NOMO-1 treated with dmso at 0.1 percent for 144 hours (cell line): Measurements from ENCODE around the gene ANKS1A.
"Not testable (repeated sequence)": the region's sequence is repeated elsewhere in the genome, so short reads cannot be mapped to it uniquely, and the experiment has no call there.

Source experiments
- DNase-seq: peaks from one replicate; lab custom pipeline; 2025; ENCODE audit not compliant: unreplicated experiment; lab: John Stamatoyannopoulos, UW

Gene ANKS1A

DNA sequence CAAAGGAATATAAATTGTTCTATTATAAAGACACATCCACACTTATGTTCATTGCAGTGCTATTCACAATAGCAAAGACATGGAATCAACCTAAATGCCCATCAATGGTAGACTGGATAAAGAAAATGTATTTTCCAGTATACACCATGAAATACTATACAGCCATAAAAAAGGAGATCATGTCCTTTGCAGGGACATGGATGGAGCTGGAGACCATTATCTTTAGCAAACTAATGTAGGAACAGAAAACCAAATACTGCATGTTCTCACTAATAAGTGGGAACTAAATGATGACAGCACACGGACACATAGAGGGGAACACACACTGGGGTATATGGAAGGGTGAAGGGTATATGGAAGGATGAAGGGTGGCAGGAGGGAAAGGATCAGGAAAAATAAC lies 5.0 kb upstream of the ANKS1A start:
- not testable (repeated sequence) for DNase-seq

DNA sequence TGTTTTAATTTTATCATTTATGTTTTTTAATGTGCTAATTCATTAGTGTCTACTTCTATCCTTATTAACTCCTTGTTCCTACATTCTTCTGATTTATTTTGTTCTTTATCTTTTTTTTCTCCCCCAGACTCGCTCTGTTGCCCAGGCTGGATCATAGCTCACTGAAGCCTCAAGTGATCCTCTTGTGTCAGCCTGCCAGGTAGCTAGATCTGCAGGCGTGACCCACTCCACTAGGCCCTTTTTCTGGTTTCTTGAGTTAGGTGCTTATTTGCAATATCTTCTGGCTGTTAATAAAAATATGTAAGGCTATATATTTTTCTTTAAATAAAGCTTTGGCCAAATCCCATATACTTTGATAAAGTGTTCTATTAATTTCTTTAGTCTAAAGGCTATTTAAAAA lies 4.1 kb upstream of the ANKS1A start:
- DNase-seq = no peak

DNA sequence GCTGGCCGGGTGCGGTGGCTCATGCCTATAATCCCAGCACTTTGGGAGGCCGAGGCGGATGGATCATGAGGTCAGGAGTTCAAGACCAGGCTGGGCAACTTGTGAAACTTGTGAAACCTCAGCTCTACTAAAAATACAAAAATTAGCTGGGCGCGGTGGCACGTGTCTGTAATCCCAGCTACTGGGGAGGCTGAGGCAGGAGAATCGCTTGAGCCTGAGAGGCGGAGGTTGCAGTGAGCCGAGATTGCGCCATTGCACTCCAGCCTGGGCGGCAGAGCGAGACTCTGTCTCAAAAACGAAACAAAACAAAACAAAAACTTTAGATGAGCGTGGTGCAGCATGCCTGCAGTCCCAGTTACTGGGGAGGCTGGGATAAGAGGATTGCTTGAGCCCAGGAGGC lies 3.2 kb upstream of the ANKS1A start:
- DNase-seq = not testable (repeated sequence)

DNA sequence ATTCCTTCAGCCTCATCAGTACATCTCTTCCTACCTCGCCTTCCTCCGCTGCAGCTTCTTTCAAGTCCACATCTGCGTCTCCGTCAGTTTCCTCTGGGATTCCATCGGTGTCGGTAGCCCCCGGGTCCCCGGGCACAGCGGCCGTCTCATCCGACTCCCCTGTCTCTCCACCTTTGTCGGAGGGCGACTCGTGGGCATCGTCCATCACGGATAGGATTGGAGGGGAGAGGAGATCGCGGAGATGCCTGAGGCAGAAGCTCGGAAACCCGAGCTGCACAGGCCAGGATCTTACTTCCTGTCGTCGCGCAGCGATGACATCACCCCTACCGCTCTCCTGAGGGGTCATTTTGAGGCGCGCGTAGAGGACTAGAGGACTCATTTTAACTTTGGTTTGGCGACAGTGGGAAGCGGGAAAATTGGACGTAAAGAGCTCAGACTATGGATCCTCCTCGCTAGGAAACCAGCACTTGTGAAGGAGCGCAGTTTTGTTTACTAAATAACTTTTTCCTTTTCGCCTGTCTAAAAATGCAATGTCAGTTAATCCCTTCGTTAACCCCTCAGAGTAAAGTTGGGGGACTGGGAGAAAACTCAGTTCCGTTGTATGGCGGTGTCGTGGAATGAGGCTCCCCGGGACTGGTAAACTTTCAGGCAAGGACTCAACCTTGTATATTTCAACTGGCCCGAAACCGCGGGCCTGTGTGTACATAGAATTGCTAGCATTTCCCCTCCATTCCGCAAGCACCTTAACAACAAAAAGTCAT lies 1.1 kb upstream of the ANKS1A start, which contains the start of gene TAF11:
TSS of gene TAF11 (minus strand) at position 290 of the 761 bp plus-strand sequence. CDS start at position 205, 85 bp downstream.
- DNase-seq = peak; percentile 84

DNA sequence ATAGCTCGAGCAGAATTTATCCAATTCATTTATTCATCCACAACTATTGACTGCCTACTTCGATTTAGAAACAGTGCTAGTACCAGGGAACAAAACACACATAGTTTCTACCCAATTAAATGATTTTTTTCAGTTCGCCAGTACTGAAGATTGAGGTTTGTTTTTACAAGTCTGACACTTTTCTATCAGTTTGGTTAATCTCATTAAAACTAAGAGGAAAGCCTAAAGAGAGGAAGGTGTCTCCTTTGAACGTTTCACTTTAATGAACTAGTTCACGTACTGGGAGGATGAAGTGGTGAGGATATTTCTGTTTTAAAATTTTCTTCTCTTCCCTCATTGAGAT lies 570 bp upstream of the ANKS1A start:
- DNase-seq = no peak

DNA sequence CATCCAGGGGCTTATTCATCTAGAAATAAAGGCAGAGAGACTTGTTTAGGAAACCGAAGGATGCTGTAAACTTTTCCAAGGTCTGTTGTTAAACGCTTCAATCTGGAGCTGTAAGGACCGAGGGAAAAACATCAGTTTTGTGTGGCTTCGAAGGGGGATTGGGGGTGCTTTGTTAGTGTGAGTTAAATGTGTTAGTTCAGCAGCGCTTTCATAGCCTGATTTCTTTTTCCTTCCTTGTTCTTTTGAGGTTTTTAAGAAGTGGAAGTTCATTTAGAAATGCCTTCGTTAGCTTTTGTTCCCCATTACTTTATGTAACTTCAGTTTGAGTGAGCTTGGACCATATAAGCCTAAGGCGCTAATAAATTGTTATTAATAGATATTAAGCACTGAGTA lies 1.5 kb downstream of the ANKS1A start:
- peak; percentile 14 for DNase-seq

DNA sequence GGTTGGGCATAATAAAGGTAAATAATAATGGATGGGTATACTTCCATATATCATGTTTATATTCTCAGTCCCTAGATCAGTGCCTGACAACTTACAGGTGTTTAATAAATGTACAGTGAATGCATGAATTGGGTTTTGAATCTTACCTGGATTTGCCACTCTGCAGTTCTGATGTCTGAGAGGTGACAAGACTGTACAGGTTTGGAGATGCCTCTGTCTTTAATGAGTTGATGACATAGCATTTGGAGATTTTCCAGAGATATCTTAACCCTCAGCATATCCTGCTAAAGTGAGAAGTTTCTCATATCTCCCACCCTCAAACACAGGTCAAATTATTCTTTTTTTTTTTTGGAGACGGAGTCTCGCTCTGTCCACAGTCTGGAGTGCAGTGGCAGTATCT lies 2.2 kb downstream of the ANKS1A start:
- DNase-seq = no peak

DNA sequence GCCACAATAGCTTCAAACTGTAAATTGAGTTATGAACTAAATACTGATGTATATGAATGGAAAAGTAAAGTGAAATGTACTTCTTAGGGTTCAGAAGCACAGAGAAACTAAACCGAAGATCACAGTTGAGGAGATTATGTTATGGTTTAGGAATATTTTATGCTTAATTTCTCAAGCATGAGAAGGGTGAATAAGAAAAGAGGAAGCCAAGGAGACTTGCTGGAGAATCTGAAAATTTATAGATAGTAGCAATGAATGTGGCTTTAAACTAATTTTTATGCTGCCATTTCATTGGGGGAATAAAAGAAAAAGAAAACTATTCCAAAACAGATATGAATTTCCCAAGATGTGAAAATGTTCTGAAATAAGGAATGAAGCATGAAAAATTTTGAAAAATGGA lies 5.6 kb downstream of the ANKS1A start:
- DNase-seq = no peak

DNA sequence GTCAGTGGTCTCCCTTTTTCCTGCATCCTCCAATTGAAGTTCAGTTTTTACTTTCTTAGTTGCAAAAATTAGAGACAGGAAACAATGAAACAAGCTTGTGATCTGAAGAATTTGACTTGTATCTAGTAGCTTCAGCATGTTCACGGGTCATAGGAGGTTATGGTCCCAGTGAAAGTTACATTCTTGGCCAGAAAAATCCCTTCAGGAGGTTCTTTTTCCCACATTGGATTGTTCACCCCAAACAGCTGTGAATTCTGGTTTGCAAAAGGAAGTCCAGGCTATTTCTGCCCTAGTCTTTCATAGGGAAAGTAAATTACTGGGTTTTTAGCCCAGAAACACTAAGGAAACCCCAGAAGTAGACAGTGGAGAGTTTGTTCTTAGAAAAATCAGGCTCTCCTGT lies 8.1 kb downstream of the ANKS1A start:
- DNase-seq = no peak

DNA sequence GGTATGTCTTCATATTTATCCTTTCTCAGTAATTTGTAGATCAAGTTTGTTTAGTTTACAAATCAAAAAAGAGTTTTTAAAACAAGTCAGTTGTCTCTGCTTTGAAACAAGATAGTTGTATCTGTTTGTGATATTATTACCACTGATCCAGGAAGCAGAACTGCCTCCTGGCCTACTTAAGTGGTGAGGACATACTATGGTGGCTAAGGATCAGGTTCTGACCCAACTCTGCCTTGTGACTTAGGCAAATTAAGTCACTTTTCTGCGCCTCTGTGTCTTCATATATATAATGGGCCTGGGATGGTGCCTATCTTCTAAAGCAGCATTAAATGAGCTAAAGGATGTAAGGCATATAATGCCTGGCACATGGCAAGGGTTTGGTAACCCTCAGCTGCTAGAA lies 8.7 kb downstream of the ANKS1A start:
- DNase-seq = no peak

DNA sequence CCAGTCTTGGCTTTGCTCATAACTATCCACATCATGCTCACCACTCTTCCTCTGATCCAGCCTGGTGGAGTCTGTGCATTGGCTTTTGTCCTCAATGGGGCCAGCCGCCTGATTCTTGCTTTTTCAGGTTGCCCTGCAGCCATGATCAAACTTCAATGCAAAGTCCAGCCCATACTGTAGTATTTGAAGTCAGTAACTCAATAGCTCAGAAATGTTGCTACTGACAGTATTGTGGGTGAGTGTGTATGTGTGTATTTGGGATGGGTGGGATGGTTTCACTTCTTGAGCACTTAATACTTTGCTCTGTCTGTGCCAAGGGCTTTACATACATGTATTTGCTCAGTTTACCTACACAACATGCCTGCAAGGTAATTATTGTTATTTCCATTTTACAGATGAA lies 10.7 kb downstream of the ANKS1A start:
- DNase-seq = not testable (repeated sequence)

DNA sequence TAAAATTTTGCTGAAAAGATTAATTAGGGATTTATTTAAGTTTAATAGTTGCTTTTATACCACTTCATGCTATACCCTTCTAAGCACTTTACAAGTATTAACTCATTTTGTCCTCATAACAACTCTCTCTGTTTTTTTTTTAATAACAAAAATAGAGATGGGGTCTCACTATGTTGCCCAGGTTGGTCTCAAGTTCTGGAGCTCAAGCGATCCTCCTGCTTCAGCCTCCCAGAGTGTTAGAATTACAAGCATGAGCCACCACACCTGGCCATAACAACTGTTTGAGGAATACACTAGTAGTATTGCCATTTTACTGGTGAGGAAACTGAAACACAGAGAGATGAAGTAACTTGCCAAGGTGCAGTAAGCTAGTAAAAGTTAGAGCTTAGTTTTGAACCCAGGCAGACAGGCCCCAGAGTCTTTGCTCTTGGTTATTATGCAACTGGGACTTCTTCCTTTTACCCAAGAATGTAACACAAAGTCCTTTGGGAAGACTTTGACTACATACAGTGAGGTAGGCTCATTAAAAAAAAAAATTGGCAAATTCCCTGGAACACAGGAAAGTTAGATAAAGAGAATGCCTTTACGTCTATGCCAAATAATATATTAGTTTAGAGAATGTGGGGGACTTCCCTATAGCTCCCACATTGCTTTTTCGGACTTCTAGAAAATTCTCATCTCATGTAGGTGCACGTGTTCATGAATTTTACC lies 11.4 kb downstream of the ANKS1A start:
- no peak for DNase-seq

DNA sequence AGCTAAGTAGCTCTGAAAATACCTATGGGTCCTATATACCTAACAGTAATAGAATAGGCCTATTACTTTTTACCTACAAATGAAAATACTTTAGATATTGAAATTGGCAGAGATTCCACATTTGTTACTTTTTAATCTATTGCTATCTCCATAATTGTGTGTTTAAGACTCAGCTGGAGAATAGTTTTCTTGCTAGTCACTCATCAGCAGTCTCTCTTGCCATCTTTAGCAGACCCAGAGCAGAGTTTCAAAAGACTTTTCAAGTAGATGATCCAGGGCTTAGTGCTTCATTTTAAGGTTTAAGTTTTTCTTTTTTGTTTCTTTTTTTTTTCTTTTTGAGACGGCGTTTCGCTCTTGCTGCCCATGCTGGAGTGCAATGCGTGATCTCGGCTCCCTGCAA lies 12.9 kb downstream of the ANKS1A start:
- DNase-seq = no peak

DNA sequence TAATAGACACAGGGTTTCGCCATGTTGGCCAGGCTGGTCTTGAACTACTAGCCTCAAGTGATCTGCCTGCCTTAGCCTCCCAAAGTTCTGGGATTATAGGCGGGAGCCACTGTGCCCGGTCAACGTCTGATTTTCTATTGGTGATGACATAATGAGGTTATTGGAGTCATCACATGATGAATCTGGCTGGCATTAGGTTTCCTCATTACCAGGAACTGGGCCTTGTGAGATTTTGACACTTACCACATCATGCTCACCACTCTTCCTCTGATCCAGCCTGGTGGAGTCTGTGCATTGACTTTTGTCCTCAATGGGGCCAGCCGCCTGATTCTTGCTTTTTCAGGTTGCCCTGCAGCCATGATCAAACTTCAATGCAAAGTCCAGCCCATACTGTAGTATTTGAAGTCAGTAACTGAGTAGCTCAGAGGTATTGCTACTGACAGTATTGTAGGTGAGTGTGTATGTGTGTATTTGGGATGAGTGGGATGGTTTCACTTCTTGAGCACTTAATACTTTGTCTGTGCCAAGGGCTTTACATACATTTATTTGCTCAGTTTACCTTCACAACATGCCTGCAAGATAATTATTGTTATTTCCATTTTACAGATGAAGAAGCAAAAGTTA lies 16.0 kb downstream of the ANKS1A start:
- DNase-seq = no peak

DNA sequence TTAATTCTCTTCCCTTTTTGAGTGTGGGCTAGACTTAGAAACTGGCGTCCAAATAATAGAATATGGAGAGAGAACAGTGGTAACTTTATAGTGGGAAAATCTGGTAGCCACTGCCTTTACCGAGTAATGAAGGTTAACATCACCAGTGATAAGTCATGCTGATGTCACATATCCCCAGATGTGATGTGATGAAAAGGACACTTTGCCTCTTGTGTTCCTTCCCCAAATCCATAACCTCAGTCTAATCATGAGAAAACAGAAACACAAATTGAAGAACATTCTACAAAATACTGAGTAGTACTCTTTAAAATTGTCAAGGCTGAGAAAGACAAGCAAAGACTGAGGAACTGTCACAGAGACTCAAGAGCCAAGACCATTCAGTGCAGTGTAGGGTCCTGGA lies 17.8 kb downstream of the ANKS1A start:
- DNase-seq = no peak

DNA sequence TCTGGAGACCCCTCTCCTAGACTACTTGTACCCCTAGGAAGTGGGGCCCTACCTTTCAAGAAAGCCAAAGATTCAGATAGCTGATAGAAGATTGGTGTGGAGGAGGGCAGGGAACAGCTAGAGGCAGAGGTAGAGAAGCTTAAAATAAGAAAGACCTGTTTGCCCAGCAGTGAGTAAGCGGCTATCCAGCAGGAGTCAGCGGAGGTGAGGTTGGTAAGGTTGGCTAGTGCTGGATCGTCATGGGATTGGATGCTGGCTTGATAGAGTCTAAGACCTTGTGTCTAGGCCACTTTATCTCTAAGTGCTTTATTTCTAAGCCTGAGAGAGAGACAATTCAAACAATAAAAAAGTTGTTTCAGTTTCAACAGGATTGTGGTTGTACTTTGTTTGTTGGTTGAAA lies 19.1 kb downstream of the ANKS1A start:
- DNase-seq = no peak

DNA sequence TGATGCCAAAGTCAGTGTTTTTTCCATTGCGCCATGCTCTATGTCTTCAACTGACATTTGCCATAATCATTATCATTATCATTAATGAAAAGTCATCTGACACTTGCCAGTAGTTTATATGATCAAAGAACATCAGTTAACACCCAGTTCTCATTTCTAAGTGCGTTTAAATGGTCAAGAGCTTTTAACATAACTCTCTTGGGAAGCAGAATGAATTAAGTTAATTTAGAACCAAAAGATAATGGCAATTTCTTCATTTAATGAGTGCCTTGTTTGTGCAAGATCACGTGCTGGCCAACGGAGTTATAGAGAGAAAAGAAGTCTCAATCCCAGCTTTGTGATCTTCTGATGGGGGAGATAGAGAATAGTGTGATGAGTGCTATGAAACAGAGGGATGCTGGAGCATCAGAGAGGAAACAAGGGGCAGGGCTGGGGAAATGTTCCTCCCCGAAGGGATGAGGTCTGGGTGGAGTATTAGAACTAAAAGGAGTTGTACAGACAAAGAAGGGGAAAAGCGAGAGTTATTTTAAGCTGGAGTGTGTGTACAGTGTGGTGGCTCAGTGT lies 20.3 kb downstream of the ANKS1A start:
- no peak for DNase-seq

DNA sequence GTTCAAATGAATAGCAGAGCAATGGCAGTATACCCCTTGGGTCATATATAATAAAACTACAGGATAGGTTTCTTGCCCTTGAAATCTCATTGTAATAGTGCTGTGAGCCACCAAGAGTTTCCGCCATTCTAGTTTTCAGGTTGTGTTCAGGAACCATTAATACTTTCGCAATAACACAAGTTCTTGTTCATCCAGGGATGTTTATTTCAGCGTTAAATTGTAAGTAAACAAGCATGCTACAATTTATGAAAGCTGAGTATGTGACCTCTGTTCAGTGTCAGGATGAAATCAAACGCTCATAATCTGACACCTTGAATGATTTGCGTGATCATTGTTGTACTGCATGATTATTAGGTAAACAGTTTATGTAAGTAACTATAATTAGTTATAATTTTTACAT lies 22.8 kb downstream of the ANKS1A start:
- no peak for DNase-seq

DNA sequence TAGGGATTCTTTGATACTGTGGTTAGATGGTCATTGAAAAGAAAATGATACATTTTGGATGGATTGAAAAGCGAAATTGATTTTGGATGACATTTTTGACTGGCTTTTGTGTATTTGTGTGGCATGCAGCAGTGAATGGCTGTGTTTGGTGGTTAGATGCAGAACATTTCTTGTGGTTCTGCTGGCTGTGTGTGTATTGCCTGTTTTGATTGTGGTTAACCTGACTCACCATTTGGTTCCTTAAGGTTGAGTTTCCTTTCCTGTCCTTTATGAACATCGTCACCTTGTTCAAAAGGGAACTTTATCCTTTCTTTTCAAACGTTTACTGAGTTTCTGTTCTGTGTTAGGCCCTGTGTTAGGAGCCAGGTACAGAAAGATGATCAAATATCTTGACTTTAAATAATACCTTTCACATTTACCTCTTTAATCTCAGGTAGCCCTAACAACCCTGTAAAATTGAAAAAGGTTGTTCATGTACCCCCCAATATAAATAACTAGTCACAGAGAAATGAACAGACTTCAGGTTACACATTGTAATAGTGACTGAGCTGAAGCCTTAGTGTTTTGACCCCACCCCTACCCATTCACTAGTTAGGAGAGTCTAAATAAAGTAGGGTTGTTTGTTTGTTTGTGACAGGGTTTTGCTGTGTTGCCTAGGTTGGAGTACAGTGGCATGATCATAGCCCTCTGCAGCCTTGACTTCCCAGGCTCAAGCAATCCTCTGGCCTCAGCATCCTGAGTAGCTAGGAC lies 23.8 kb downstream of the ANKS1A start:
- peak; percentile 38 for DNase-seq

DNA sequence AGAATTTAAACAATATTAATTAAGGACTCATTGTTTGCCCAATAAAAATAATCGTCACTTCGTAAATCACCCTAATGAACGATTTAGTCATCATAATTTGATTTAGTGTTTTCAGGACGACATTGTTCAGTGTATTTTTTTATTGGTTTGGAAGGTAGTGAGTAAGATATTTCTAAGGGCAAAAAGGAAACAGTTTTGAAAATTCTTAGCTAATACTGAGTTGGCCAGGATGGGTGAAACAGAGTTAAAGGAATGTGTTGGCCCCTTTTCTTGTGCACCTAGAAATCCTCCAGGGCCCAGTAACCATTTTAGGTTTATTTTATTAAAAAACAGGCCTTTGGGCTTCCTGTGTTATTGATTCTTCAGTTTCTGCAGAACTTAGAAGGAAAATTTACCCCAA lies 25.3 kb downstream of the ANKS1A start:
- no peak for DNase-seq

DNA sequence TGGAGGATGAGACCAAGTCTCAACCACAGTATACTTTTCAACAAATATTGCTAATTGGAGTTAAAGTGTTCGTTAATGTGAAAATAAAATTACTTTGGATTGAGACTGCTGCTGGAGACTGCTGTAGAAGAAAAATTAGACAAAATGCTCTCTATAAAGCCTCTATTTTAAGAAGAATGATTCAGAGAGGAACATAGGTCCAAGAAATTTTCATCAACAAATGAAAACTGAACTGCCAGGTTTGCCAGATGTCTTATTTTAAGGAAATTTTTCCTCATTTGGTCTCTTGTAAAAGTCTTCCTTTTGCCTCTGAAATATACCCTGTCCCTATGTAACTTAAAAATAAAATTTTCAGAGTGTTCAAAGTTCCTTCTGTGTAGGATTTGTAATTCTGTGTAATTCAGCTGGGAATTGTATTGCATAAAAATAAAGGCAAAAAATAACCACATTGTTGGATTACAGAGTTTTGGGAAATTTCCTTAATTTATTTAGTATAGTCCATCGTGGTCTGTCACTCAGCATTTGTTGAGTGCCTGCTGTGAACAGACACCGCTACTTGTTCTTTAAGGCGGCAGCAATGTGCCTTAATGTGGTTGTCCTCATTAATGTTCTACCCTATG lies 27.4 kb downstream of the ANKS1A start:
- no peak for DNase-seq
